ENCODE data around the gene ATG16L2. TPM values are rescaled to one million over a fixed set of nuclear protein-coding genes. Genes with fewer than 3 reads are reported as not detected.
"Not testable (repeated sequence)": the region's sequence is repeated elsewhere in the genome, so short reads cannot be mapped to it uniquely, and the experiment has no call there.

The ATG16L2 gene
- total RNA-seq, 4 donors from 2014 or later: 50.2 to 206 (median 85.3) TPM

GRCh38 chr11:72808331-72808798 is 5.8 kb upstream of the ATG16L2 start:
- DNase-seq: no peak
- Histone ChIP-seq H3K27ac (no peak overlapping the region), H3K4me1 (peaks cover 10 to 16% (median 11%) of the 10 kb centered on the region in 4 donors), H3K9me3 (no peaks in the 10 kb centered on the region), H3K36me3 (no peaks in the 10 kb centered on the region), H3K27me3 (no peaks in the 10 kb centered on the region), H3K4me3 (no peak overlapping the region)
- in situ Hi-C loops (cut with MboI; ENCODE audit: low pct_ligation_motif_present in 1 of 4, low pct_unique_long_range_greater_than_20kb in 1 of 4, low sequenced_read_pairs in 3 of 4) (no loop called here), intact Hi-C loops (cut with DNase I; ENCODE audit: low total_unique reads) (no loop called here)
- TF ChIP-seq CTCF (IDR thresholded peaks at IDR 0.05): no peak
- TF ChIP-seq EP300 (IDR thresholded peaks at IDR 0.05; ENCODE audit: low read depth): no peak
- TF ChIP-seq POLR2AphosphoS5 (IDR thresholded peaks at IDR 0.05): no peak
- TF ChIP-seq POLR2A (IDR thresholded peaks at IDR 0.05): no peak
- 72 to 87% methylated on average over 4 of the region's 4 CpGs for WGBS, 2 donors (ENCODE audit: low coverage in 1 of 2)

GRCh38 chr11:72811686-72812085 is 2.5 kb upstream of the ATG16L2 start:
- intact Hi-C loops (cut with DNase I; ENCODE audit: low total_unique reads); DNase-seq; H3K4me3 ChIP-seq; H3K9me3 ChIP-seq; in situ Hi-C loops (cut with MboI; ENCODE audit: low pct_ligation_motif_present in 1 of 4, low pct_unique_long_range_greater_than_20kb in 1 of 4, low sequenced_read_pairs in 3 of 4); H3K27ac ChIP-seq; H3K36me3 ChIP-seq; H3K27me3 ChIP-seq: not testable (repeated sequence)
- 88 to 94% methylated on average over 3 to 10 of the region's 10 CpGs for WGBS, 2 donors (ENCODE audit: low coverage in 1 of 2)
- H3K4me1 ChIP-seq: peaks cover 14 to 40% (median 31%) of the 10 kb centered on the region in 4 donors

GRCh38 chr11:72812604-72812966 is 1.6 kb upstream of the ATG16L2 start:
- TF ChIP-seq CTCF (IDR thresholded peaks at IDR 0.05): no peak
- TF ChIP-seq POLR2A (IDR thresholded peaks at IDR 0.05): no peak
- TF ChIP-seq POLR2AphosphoS5 (IDR thresholded peaks at IDR 0.05): no peak
- TF ChIP-seq EP300 (IDR thresholded peaks at IDR 0.05; ENCODE audit: low read depth): no peak
- Histone ChIP-seq H3K9me3 (no peaks in the 10 kb centered on the region), H3K27me3 (no peaks in the 10 kb centered on the region), H3K4me3 (peak overlapping the region in 1 of 4 donors; percentile 84), H3K36me3 (no peaks in the 10 kb centered on the region), H3K27ac (peak overlapping the region; percentile 86 to 96 (median 94)), H3K4me1 (peaks cover 14 to 42% (median 31%) of the 10 kb centered on the region in 4 donors)
- no peak for DNase-seq
- in situ Hi-C loops (cut with MboI; ENCODE audit: low pct_ligation_motif_present in 1 of 4, low pct_unique_long_range_greater_than_20kb in 1 of 4, low sequenced_read_pairs in 3 of 4): no loop called here
- intact Hi-C loops (cut with DNase I; ENCODE audit: low total_unique reads): no loop called here
- 17% methylated on average over 4 of the region's 4 CpGs; no CpG with 5 or more reads in 1 of the 2 donors for WGBS, 2 donors (ENCODE audit: low coverage in 1 of 2)

GRCh38 chr11:72812967-72813739 is 1.1 kb upstream of the ATG16L2 start:
- DNase-seq: peak; percentile 71
- H3K4me3 ChIP-seq: peak overlapping the region; percentile 59 to 84 (median 69)
- H3K9me3 ChIP-seq: no peaks in the 10 kb centered on the region
- no peaks in the 10 kb centered on the region for H3K36me3 ChIP-seq
- H3K27me3 ChIP-seq: no peaks in the 10 kb centered on the region
- peak overlapping the region; percentile 86 to 96 (median 94) for H3K27ac ChIP-seq
- in situ Hi-C loops (cut with MboI; ENCODE audit: low pct_ligation_motif_present in 1 of 4, low pct_unique_long_range_greater_than_20kb in 1 of 4, low sequenced_read_pairs in 3 of 4) (no loop called here), intact Hi-C loops (cut with DNase I; ENCODE audit: low total_unique reads) (no loop called here)
- 0 to 3% methylated on average over 1 to 24 of the region's 24 CpGs for WGBS, 2 donors (ENCODE audit: low coverage in 1 of 2)
- peaks cover 14 to 42% (median 31%) of the 10 kb centered on the region in 4 donors for H3K4me1 ChIP-seq
- no peak for TF ChIP-seq EP300 (IDR thresholded peaks at IDR 0.05; ENCODE audit: low read depth)
- TF ChIP-seq POLR2AphosphoS5 (IDR thresholded peaks at IDR 0.05): no peak
- TF ChIP-seq CTCF (IDR thresholded peaks at IDR 0.05): peak; percentile 48 to 75 (median 58)
